GM23248 (cell line): ENCODE results near the gene EFNA1.

ENCODE experiments used
- EZH2 ChIP-seq: fragments of 200-600 bp; sonication (generic); IDR thresholded peaks from 2 replicates; pipeline ENCODE4 v1.6.1; 2018; ENCODE audit warnings: antibody characterized with exemption, mild to moderate bottlenecking; ENCODE audit not compliant: insufficient read depth, poor library complexity, severe bottlenecking
- EZH2phosphoT487 ChIP-seq: fragments of 200-600 bp; sonication (generic); IDR thresholded peaks from 2 replicates; pipeline ENCODE4 v1.6.1; 2018; ENCODE audit warnings: antibody characterized with exemption, moderate library complexity, mild to moderate bottlenecking, low read depth; ENCODE audit not compliant: insufficient read depth

GRCh38 chr1:155130272-155131006 is 2.8 kb downstream of the EFNA1 start:
- TF ChIP-seq EZH2 (no peak), EZH2phosphoT487 (no peak)
